ENCODE results near the gene HSPBP1.
"Not testable (repeated sequence)": the region's sequence is repeated elsewhere in the genome, so short reads cannot be mapped to it uniquely, and the experiment has no call there.

Gene HSPBP1

GRCh38 chr19:55279770-55280643 is at the start of gene HSPBP1:
HSPBP1 (minus strand) TSS chr19:55280110; CDS start chr19:55279608, 502 bp downstream.
- H3K4me3 ChIP-seq (ENCODE audit: low read length), result peak within 1 kb of the TSS; percentile 81
- no peak for TF ChIP-seq ZNF274 (IDR thresholded peaks at IDR 0.05; ENCODE audit: low read depth, low read length)

- not testable (repeated sequence) for H3K4me3 ChIP-seq (ENCODE audit: low read length)
Measured at GRCh38 chr19:55328774-55329318, 48.9 kb upstream of the HSPBP1 start.

- no peak for TF ChIP-seq ZNF274 (IDR thresholded peaks at IDR 0.05; ENCODE audit: low read depth, low read length)
- H3K4me3 ChIP-seq (ENCODE audit: low read length), result no peak within 1 kb of the TSS
Measured at GRCh38 chr19:55325172-55325571, 45.3 kb upstream of the HSPBP1 start, which contains the start of gene TMEM150B. TMEM150B (minus strand) TSS chr19:55325341; CDS start chr19:55321036, 4,305 bp downstream.

- no peak for TF ChIP-seq ZNF274 (IDR thresholded peaks at IDR 0.05; ENCODE audit: low read depth, low read length)
Measured at GRCh38 chr19:55324662-55325061, 44.8 kb upstream of the HSPBP1 start.

GRCh38 chr19:55322204-55322885 is 42.4 kb upstream of the HSPBP1 start:
- TF ChIP-seq ZNF274 (IDR thresholded peaks at IDR 0.05; ENCODE audit: low read depth, low read length), result no peak
- H3K4me3 ChIP-seq (ENCODE audit: low read length), result no peak overlapping the region

More at GRCh38 chr19:55324662-55325061, 44.8 kb upstream of the HSPBP1 start:
- no peak overlapping the region for H3K4me3 ChIP-seq (ENCODE audit: low read length)

- TF ChIP-seq ZNF274 (IDR thresholded peaks at IDR 0.05; ENCODE audit: low read depth, low read length), result no peak
- H3K4me3 ChIP-seq (ENCODE audit: low read length), result no peak overlapping the region
Measured at GRCh38 chr19:55321466-55322137, 41.7 kb upstream of the HSPBP1 start.

GRCh38 chr19:55320844-55321419 is 41.0 kb upstream of the HSPBP1 start:
- no peak overlapping the region for H3K4me3 ChIP-seq (ENCODE audit: low read length)
- no peak for TF ChIP-seq ZNF274 (IDR thresholded peaks at IDR 0.05; ENCODE audit: low read depth, low read length)

GRCh38 chr19:55319785-55320184 is 39.9 kb upstream of the HSPBP1 start:
- no peak overlapping the region for H3K4me3 ChIP-seq (ENCODE audit: low read length)
- TF ChIP-seq ZNF274 (IDR thresholded peaks at IDR 0.05; ENCODE audit: low read depth, low read length), result no peak

- no peak for TF ChIP-seq ZNF274 (IDR thresholded peaks at IDR 0.05; ENCODE audit: low read depth, low read length)
- no peak overlapping the region for H3K4me3 ChIP-seq (ENCODE audit: low read length)
Measured at GRCh38 chr19:55316646-55317045, 36.7 kb upstream of the HSPBP1 start.

GRCh38 chr19:55315956-55316525 is 36.1 kb upstream of the HSPBP1 start:
- H3K4me3 ChIP-seq (ENCODE audit: low read length), result no peak overlapping the region
- TF ChIP-seq ZNF274 (IDR thresholded peaks at IDR 0.05; ENCODE audit: low read depth, low read length), result no peak

- H3K4me3 ChIP-seq (ENCODE audit: low read length), result no peak overlapping the region
- no peak for TF ChIP-seq ZNF274 (IDR thresholded peaks at IDR 0.05; ENCODE audit: low read depth, low read length)
Measured at GRCh38 chr19:55314396-55314795, 34.5 kb upstream of the HSPBP1 start.

GRCh38 chr19:55312621-55313512 is 33.0 kb upstream of the HSPBP1 start:
- H3K4me3 ChIP-seq (ENCODE audit: low read length), result no peak overlapping the region
- TF ChIP-seq ZNF274 (IDR thresholded peaks at IDR 0.05; ENCODE audit: low read depth, low read length), result no peak

- no peak for TF ChIP-seq ZNF274 (IDR thresholded peaks at IDR 0.05; ENCODE audit: low read depth, low read length)
- H3K4me3 ChIP-seq (ENCODE audit: low read length), result no peak overlapping the region
Measured at GRCh38 chr19:55311797-55312196, 31.9 kb upstream of the HSPBP1 start.
